ENCODE data around the gene MPPED1. TPM values are rescaled to one million over a fixed set of nuclear protein-coding genes. Genes with fewer than 3 reads are reported as not detected.

Gene MPPED1
- total RNA-seq, 1 experiment from 2014 or later, result 0.28 TPM

DNA sequence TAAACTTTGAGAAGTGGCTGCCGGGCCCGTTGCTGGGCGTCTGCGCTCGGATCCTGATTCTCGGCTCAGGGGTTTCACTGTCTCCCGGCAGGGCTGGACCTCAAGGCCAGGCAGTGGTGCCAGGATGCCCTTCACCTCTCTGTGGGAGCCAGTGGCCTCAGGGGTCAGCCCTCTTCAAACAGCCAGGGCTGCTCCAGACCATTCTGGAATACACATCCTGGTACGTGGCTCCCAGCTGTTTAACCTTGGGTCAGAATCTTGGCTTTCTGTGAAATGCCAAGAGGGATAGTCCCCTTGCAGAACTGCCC is 70.5 kb downstream of the MPPED1 start:
- Histone ChIP-seq H4K8ac (replicated peaks; ENCODE audit: insufficient read length, low read depth, low read length) (no peak overlapping the region), H3K4me1 (ENCODE audit: insufficient read depth, low read length) (no peaks in the 10 kb centered on the region), H4K91ac (ENCODE audit: insufficient read length, low read depth, low read length) (no peak overlapping the region), H3K23me2 (ENCODE audit: insufficient read length, low read depth, low read length, poor library complexity, severe bottlenecking) (no peaks in the 10 kb centered on the region), H3K4me2 (ENCODE audit: insufficient read depth, insufficient read length, low read length) (no peak overlapping the region), H3T11ph (ENCODE audit: low read length) (no peak overlapping the region), H2BK12ac (ENCODE audit: insufficient read length, low read depth, low read length) (no peak overlapping the region), H3K27me3 (ENCODE audit: insufficient read depth, low read length) (no peaks in the 10 kb centered on the region), H3K56ac (ENCODE audit: insufficient read length, low read depth, low read length) (no peak overlapping the region), H3K9ac (ENCODE audit: extremely low read depth, insufficient read length, low read length) (no peak overlapping the region), H3K18ac (ENCODE audit: insufficient read length, low read depth, low read length) (no peak overlapping the region), H3K79me1 (ENCODE audit: insufficient read depth, low read depth, low read length, poor library complexity, severe bottlenecking) (no peaks in the 10 kb centered on the region), H3K79me2 (ENCODE audit: insufficient read depth, low read length) (no peaks in the 10 kb centered on the region), H3K9me3 (ENCODE audit: control insufficient read depth, low read depth, low read length) (no peaks in the 10 kb centered on the region), H2AK5ac (ENCODE audit: insufficient read length, low read length) (no peak overlapping the region), H3K27ac (ENCODE audit: insufficient read length, low read depth, low read length) (no peak overlapping the region), H4K5ac (ENCODE audit: insufficient read length, low read depth, low read length) (no peak overlapping the region), H2BK20ac (ENCODE audit: low read depth, low read length, poor library complexity, severe bottlenecking) (no peak overlapping the region), H2BK15ac (ENCODE audit: low read depth, low read length) (no peak overlapping the region), H3K14ac (ENCODE audit: insufficient read depth, low read length) (no peak overlapping the region), H3K4ac (ENCODE audit: low read depth, low read length) (no peak overlapping the region), H4K20me1 (ENCODE audit: control insufficient read depth, insufficient read depth, insufficient read length) (no peaks in the 10 kb centered on the region), H2BK120ac (ENCODE audit: low read depth, low read length, poor library complexity, severe bottlenecking) (no peak overlapping the region), H2BK5ac (ENCODE audit: insufficient read length, low read length) (no peak overlapping the region), H3K23ac (ENCODE audit: insufficient read length, low read depth, low read length) (no peak overlapping the region), H2AFZ (ENCODE audit: low read length) (no peak overlapping the region)
- H3K36me3 Mint-ChIP-seq (ENCODE audit: insufficient read depth in 1 of 3, low read depth in 3 of 3), result no peaks in the 10 kb centered on the region
- H3K27ac Mint-ChIP-seq, result no peak overlapping the region
- peaks cover 11 to 14% of the 10 kb centered on the region in 2 experiments for H3K4me1 Mint-ChIP-seq
- no peaks in the 10 kb centered on the region for H3K9me3 Mint-ChIP-seq
- peaks cover 9% of the 10 kb centered on the region for H3K27me3 Mint-ChIP-seq (ENCODE audit: low read depth)
- no CpG with 5 or more reads among the region's 8 CpGs for WGBS (ENCODE audit: extremely low coverage, insufficient read length, low lambda C conversion rate)
- no peak overlapping the region for H3K4me3 Mint-ChIP-seq
- no peak for TF ChIP-seq CTCF (conservative IDR thresholded peaks at IDR 0.05)
- DNase-seq, result no peak

Measured in H9 (cell line).